ENCODE results near the gene PRKCQ.
A peak's percentile ranks its signal among the peaks of the same experiment; 100 is the strongest.

PRKCQ gene

DNA sequence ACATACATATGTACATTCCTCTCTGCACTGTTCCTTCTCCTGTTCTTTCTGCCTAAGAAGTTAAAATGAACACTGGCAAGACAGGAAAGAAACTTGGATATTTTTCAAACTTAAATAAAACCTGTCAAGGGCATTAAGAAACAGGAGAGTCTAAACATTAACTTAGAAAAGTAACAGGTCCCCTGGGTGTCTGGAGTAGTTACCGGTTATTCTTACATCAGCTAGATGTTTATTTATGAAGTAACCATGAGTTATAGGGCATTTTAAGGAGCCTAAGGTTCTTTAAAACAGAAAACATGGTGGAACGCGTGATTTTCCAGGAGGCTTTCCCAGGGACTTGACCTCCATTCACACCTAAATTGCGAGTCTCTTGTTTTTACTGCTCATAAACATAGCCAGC is 148.2 kb downstream of the PRKCQ start:
- no peak for DNase-seq

GRCh38 chr10:6431186-6431585 is 148.9 kb downstream of the PRKCQ start:
- no peak for DNase-seq

DNA sequence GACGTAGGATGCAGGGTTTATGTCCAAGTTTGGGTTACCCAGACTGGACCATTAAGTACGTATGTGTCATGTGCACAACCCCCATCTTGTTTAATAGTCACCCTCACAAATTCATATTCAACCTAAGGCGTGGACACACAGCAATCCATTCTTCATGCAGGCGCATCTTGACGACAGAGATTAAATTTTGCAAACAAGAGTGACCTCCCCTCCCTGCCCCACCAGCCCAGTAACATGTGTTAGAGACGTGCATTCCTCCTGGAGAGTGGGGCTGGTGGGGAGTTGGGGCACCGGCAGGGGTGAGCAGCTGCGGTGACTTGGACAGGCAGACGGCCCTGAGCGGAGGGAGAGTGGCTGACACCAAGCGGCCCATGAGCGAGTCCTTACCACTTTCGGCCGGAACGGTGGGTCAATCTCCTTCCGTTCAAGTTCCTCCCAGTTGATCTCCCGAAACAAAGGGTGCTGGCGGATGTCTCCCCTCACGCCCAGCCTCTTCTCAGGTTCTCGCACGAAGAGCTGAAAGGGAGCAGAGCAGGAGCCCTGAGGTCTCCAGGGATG is 149.6 kb downstream of the PRKCQ start:
- no peak for DNase-seq

GRCh38 chr10:6427357-6427959 is 152.6 kb downstream of the PRKCQ start:
- DNase-seq, result no peak

GRCh38 chr10:6426317-6426716 is 153.8 kb downstream of the PRKCQ start:
- DNase-seq, result no peak

DNA sequence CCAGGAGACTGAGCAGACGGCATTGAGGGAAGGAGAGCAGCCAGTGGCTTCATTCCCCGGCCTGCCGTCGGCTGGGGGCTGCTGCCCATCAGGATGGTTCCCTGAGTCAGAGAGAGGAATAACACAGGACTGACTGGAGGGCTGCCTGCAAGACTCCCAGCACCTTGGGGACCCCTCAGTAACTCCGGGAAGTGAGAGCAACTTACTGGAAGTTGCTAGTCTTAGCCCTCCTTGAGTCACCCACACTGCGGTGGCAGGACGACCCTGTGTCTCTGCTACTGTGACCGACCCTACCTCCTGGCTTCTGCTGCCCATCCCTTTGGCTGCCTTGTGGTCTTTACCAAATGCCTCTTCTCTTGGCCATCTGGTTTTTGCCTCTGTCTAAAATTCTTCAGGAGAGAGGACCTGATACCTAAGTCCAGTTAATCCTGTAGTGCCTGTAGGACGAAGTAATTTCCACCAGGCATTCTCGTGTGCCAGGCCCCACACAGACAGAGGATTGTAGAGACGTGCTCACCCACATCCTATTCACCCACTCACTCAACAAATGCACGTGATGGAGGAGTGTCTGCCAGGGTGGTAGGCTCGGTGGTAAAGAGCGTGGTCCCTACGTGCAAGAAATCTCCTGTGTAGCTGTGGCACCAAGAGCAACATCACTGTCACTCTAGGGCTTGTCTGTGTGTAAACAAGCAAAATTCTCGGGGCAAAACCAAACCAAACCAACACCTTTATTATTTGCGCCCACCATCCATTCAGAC is 156.5 kb downstream of the PRKCQ start:
- no peak for DNase-seq

GRCh38 chr10:6423004-6423403 is 157.1 kb downstream of the PRKCQ start:
- no peak for DNase-seq

- DNase-seq, result no peak
These were observed 161.4 kb downstream of the PRKCQ start for GRCh38 chr10:6418613-6419216.

DNA sequence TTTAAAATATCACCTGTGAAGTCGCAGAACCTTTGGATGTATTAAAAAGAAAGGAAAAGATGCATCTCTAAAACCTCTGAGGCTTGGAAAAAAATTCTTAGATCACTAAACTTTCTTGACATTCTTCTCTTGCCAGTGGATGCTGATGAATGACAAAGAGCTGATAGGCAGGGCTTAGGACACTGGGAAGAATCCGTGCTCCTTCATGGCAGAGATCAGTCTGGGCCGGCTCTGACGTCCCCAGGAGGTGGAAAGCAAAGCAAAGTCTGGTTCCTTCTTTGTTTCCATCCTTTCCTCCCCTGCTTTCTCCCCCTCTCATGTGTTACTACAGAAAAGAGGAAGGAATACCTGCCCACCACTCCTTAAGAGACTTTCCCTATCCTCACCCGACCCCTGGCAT is 161.9 kb downstream of the PRKCQ start:
- no peak for DNase-seq

- peak; percentile 1 for DNase-seq
These were observed 163.1 kb downstream of the PRKCQ start for GRCh38 chr10:6416892-6417512.

DNA sequence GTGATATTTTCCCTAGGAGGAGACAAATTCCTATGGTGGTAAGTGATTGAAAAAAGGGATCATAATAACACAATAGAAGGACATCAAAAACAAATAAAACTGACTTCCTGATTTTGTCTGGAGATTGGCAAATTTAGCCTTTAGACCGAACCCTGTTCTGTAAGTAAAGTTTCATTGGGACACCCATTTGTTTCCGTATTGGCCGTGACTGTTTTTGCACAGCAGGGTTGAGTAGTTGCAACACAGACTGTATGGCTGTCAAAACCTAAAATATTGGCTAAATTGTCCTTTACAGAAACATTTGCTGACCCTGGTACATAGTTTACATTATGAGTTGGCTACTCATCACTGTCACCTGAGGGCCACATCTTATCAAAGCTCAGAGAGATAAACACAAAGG is 168.6 kb downstream of the PRKCQ start:
- DNase-seq, result no peak

- no peak for DNase-seq
These were observed 169.2 kb downstream of the PRKCQ start for GRCh38 chr10:6410830-6411229.

GRCh38 chr10:6409971-6410643 is 170.0 kb downstream of the PRKCQ start:
- no peak for DNase-seq

GRCh38 chr10:6408799-6409198 is 171.3 kb downstream of the PRKCQ start:
- DNase-seq, result no peak

DNA sequence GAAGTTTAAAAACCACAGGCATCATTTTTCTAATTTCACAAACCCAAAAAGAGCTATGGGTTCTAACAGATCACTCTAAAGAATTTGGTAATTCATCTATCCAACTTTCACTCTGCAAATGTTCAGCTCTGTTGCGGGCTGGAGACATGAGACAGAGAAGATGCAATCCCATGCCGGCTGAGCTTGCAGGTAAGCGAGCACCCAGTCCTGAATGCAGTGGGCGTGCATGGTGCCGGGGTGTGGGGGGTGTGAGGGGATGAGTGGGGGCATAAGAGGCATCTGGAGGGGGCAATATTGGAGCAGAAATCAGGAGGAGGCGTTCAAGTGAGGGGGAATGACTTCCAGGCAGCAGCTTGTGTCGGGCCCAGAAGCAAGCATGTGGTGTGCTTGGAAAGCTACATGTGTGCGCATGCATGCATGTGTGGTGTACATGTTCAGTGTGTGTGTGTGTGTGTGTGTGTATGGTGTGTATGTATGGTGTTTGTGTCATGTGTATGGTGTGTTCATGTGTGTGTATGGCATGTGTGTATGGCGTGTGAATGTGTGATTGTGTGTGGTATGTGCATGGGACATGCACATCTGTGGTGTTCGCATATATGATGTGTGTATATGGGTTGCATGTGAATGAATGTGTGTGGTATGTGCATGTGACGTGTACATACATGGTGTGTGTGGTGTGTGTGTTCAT is 172.9 kb downstream of the PRKCQ start:
- DNase-seq, result no peak

DNA sequence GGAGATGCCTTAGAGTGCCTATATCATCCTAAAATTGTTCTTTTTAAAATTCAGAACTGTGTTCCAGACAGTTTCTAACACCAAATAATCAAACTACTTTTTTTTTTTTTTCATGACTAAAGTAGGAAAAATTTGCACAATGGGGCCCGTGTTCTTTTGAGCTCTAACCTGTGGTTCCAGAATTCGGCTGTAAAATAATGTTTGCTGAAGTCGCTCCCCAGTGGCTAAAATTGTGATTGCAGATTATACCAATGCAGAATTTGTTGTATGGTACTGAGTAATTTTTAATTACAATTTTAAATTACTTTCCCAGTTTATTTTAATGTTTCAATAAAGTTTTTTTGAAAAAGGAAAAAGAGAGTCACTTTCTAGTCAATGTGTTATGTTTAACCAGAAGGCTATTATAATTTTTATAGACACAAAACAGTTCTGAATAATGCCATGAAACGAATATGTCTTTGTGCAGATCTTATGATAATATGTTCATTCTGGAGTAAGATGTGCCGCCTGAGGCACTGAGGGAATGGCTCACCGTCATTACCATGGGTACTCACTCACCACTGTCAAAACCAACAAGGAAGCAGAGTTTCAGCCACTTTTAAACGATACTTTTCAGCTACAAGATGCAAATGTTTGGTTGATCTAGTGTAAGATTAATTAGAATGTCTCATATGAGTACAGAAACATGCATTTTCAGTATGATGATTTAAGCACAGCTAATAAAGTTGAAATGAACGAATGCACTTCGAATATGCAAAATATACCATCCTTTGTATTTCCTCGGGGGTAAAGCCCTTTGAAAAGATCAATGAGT is 173.6 kb downstream of the PRKCQ start:
- no peak for DNase-seq

- no peak for DNase-seq
These were observed 174.4 kb downstream of the PRKCQ start for GRCh38 chr10:6405713-6406112.

GRCh38 chr10:6404127-6405072 is 175.7 kb downstream of the PRKCQ start:
- no peak for DNase-seq

- DNase-seq, result no peak
These were observed 177.1 kb downstream of the PRKCQ start for GRCh38 chr10:6402960-6403359.

DNA sequence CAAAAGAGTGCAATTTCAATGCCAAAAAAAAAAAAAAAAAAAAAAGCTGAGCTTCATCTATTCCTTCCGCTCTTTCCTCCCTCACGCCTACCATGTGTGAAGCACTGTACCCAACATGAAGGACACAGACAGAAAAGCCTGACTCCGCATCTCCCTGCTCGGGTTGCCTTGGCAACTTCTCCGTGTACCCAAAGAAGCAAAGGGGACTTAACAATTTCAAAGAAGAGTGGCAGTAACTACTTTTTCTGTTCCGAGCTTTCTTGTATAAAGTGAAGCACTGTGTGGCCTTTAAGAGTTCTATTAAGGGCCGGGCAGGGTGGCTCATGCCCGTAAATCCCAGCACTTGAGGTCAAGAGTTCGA is 177.7 kb downstream of the PRKCQ start:
- no peak for DNase-seq

Data from NCI-H1105 treated with DMSO at 0.1 percent for 48 hours (cell line).